Hematopoietic multipotent progenitor cell treated with erythropoietin and hydrocortisone succinate and interleukin-3 and kit ligand, for 4 days (in vitro differentiated cells): ENCODE results near the gene HMBS.
A peak's percentile ranks its signal among the peaks of the same experiment; 100 is the strongest.

Experiments
- DNase-seq: peaks from one replicate; pipeline ENCODE4 v3.0.0-alpha.2; 2015

HMBS gene

DNA sequence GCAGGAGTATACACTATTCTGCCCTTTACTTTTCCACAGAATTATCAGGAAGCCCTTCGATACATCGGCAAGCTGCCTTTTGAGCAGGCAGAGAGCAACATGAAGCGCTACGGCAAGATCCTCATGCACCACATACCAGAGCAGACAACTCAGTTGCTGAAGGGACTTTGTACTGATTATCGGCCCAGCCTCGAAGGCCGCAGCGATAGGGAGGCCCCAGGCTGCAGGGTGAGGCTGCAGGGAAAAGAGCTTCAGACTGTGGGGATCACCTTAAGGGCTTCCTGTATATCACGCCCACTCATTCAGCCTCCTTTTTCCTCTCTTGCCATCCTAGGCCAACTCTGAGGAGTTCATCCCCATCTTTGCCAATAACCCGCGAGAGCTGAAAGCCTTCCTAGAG, 6.8 kb upstream of the HMBS start:
- DNase-seq: no peak

DNA sequence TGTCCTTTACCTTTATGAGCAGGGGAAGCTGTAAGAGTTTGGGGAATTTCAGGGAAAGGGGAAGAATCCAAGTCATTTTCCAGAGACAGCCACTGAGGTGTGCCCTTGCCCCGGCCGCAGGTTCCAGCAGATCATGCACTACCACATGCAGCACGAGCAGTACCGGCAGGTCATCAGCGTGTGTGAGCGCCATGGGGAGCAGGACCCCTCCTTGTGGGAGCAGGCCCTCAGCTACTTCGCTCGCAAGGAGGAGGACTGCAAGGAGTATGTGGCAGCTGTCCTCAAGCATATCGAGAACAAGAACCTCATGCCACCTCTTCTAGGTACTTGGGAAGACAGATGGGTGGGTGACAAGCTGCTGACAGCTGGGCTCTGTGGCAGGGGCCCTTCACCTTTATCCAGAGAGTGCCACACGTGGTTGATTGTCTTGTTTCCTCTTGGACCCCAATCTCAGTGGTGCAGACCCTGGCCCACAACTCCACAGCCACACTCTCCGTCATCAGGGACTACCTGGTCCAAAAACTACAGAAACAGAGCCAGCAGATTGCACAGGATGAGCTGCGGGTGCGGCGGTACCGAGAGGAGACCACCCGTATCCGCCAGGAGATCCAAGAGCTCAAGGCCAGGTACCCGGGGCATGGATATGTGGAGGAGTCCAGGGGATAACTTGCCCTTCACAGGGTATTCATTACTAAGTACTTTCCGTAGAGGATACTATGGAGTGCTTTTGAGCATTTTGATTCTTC, 5.8 kb upstream of the HMBS start:
- DNase-seq: no peak

DNA sequence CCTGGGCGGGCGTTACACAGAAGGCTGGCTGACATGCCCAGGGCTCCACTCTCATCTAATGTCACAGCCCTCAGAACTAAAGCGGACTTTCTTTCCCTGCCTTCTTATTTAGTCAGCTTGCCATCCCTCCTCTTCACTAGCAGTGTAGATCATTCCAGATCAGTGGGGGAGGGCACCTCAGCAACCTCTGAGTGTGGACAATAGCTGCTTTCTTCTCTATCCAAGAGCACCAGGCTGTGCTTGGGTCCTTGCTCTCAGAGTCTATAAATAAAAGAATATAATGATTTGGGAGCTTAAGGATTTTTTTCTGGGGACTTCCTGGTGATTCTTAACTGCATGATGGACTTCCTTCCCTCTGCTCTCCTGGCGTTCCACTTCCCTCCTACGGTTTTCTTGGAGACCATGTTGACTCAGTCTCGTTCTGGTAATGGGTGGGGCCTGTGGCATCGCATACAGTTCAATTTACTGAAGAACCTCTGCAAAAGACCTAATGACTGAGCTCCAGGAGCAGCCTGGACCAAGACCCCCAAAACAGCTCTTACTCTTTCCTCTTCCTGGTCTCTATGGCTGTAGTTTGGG, 2.9 kb upstream of the HMBS start:
- no peak for DNase-seq

DNA sequence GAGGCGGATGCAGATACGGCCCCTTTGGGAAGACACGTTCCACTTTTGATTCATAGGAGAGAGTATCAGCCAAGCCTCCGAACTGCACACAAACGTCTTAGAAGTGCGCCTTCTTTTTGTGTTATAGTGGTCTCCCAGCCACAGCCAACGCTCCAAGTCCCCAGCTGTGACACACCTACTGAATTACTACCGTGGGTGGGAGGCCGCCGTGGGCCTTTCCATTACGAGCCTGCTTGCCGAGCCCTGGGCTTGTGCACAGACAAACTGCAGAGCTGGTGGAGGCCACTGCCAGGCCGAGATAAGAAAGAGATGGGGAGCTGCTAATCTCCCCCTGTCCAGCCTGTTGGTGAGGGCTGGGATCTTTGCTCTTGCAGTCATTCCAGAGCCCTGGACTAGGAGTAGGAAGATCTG, 761 bp downstream of the HMBS start:
- DNase-seq: peak; percentile 90

DNA sequence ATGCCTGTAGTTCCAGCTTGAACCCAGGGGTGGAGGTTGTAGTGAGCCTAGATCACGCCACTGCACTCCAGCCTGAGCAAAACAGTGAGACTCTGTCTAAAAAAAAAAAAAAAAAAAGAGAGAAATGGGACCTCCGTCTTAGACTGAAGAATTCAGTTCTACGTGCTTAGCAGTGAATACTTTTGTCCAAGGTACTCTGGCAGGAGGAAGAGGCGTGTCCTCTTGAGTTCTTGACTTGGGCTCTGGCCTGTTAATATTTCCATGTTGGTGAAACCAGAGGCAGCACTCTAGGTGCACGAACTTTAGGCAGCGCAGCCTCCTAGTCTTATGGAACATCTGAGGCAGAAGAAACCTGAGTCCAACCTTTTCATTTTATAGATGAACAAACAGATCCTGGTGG, 2.4 kb downstream of the HMBS start:
- peak; percentile 66 for DNase-seq

DNA sequence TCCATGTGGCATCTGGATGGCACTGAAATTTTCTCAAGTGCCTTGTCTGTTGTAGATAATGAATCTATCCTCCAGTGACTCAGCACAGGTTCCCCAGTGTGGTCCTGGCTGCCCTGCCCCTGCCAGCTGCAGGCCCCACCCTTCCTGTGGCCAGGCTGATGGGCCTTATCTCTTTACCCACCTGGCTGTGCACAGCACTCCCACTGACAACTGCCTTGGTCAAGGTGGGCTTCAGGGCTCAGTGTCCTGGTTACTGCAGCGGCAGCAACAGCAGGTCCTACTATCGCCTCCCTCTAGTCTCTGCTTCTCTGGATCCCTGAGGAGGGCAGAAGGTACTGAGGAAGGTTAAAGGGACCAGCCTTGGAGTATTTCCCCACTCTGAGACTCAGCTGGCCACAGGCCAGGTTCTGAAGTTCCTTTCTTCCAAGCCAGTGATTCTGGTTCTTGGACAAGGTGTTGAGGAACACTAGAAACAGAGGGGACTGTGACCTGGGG, 3.1 kb downstream of the HMBS start:
- DNase-seq: peak; percentile 98

DNA sequence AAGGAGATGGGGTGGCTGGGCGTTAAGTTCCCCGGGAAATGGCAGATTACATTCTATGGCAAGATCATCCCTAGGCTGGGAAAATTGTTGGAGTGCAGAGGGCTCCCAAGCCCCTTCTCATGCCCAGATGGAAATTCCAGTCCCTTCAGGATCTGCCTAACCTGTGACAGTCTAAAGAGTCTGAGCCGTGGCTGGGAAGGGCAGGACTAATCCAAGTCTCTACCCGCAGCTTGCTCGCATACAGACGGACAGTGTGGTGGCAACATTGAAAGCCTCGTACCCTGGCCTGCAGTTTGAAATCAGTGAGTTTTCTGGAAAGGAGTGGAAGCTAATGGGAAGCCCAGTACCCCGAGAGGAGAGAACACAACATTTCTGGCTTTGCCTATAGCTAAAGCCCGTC, 3.7 kb downstream of the HMBS start:
- DNase-seq: no peak

DNA sequence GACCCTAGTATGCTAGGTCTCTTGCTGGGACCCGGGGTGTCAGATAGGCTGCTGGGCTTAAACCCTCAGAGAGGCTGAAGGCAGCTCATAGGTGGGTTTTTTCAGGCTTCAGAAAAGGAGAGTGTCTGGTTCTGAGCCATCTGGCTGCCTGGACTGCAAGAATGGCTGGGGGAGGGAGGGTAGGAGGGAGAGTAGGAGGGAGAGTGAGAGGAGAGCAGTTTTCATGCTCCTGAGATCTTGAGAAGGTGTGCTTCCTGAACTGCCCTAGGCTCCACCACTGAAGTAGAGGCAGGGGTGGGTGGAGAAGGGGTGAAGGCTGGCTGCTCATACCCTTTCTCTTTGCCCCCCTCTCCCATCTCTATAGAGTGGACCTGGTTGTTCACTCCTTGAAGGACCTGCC, 4.6 kb downstream of the HMBS start:
- peak; percentile 29 for DNase-seq

DNA sequence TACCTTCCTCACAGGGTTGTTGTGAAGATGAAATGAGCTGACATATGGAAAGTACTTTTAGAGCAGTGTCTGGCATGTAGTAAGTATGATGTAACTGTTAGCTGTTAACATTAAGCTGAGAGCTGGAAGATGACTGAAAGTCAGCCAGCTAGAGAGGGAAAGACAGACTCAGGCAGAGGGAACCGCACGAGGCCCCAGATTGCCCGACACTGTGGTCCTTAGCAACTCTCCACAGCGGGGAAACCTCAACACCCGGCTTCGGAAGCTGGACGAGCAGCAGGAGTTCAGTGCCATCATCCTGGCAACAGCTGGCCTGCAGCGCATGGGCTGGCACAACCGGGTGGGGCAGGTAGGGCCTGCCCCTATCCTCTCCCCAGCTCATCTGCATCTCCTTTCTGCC, 6.5 kb downstream of the HMBS start:
- DNase-seq: peak; percentile 27

DNA sequence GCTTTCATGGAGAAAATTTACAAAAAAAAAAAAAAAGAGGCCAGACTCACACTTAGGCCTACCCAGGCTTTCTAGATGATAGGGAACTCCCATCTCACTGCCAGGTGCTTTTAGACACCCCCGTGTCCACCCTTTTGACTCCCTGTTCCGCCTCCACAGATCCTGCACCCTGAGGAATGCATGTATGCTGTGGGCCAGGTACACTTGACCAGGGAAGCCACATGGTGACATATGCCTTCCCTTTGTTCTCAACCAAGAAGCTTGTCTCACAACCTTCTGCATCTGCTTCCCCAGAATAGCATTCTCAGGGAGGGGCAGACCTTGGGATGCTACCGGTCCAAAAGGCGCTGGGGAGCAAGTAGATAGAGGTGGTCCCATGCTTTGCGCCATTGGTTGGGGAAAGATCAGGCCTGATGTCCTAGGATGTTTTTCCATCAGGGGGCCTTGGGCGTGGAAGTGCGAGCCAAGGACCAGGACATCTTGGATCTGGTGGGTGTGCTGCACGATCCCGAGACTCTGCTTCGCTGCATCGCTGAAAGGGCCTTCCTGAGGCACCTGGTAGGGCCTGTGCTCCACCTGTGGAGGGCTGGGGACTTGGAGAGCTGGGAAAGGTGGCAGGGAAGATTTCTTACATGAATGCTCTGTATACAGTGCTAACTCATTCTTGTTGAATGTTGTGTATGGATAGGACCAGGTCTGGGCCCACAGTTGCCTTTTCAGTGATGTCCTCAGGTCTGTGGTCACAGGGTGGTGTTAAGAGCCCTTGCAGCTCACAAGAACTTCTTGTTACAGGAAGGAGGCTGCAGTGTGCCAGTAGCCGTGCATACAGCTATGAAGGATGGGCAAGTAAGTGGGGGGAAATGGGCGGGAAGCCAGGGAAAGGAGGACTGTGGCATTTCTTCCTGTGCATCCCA, 7.5 kb downstream of the HMBS start:
- DNase-seq: peak; percentile 70

DNA sequence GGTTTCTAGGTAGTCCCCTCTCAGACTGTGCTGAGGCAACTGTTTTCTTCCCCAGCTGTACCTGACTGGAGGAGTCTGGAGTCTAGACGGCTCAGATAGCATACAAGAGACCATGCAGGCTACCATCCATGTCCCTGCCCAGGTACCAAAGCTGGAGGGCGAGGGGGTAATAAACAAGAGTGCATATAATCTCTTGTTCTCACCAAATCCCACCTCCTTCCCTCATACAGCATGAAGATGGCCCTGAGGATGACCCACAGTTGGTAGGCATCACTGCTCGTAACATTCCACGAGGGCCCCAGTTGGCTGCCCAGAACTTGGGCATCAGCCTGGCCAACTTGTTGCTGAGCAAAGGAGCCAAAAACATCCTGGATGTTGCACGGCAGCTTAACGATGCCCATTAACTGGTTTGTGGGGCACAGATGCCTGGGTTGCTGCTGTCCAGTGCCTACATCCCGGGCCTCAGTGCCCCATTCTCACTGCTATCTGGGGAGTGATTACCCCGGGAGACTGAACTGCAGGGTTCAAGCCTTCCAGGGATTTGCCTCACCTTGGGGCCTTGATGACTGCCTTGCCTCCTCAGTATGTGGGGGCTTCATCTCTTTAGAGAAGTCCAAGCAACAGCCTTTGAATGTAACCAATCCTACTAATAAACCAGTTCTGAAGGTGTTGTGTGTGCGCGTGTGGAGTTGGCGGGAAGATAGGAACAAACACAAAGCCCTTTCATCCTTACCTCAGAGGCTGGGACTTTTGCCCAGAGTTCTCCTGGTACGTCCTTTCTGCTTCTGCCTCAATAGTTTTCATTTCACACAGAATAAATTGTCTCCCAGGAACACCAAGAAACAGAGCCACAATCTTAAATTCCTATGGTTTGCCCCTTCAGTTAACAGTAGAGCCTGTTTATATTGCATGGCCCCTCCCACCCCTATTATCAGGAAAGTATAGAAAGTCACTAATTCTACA, 8.5 kb downstream of the HMBS start:
- DNase-seq: peak; percentile 50

DNA sequence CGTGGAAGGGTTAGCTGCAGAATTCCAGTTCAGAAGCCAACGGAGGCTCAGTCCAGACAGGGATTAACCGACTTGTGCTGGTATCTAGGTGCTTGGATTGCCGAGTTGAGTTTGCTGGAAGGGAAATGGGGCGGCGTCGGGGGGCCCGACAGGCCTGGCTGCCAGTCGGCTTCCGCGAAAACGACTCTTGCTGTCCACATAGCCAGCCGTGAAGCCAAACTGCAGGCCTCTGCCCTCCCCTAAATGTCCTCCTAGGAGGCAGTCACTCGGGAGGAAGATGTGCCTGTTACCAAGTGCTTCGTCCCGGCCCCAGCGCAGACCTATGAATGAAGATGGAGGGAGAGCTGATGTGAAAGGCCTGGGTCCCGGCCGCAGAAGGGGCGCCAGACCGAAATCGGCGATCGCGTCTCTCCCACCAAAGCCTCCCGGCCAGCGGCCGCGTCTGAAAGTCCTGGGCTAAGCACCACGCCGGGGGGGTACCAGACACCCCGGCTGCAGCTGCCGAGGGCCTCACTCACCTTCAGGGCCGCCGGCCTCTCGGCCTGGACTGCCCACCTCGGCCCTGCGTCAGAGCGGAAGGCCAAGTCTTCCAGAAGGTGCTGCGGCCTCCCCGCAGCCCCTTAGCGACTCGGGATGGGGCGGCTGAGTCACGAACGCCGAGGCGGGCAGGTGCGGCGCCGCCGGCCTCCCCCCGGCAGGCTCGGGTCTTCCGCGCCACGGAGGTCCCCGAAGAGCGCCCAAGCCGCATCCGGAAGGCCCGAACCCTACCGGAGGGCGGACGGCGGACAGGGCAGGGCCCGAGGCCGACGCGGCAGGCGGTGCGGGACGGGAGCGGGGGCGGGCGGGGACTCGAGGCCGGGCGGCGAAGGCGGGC, 9.5 kb downstream of the HMBS start:
- peak; percentile 60 for DNase-seq

DNA sequence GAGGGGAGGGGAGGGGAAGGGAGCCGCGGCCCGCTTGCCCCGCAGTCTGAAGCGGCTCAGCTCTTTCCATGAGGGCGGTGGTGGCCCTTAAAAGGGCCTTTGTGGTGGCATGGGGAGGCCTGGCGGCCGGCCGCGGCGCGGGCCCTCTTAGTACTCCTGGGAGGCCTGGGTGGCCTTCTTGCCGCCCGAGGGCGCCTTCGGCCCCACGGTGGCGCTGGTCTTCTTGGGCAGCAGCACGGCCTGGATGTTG, 10.1 kb downstream of the HMBS start:
- peak; percentile 87 for DNase-seq

DNA sequence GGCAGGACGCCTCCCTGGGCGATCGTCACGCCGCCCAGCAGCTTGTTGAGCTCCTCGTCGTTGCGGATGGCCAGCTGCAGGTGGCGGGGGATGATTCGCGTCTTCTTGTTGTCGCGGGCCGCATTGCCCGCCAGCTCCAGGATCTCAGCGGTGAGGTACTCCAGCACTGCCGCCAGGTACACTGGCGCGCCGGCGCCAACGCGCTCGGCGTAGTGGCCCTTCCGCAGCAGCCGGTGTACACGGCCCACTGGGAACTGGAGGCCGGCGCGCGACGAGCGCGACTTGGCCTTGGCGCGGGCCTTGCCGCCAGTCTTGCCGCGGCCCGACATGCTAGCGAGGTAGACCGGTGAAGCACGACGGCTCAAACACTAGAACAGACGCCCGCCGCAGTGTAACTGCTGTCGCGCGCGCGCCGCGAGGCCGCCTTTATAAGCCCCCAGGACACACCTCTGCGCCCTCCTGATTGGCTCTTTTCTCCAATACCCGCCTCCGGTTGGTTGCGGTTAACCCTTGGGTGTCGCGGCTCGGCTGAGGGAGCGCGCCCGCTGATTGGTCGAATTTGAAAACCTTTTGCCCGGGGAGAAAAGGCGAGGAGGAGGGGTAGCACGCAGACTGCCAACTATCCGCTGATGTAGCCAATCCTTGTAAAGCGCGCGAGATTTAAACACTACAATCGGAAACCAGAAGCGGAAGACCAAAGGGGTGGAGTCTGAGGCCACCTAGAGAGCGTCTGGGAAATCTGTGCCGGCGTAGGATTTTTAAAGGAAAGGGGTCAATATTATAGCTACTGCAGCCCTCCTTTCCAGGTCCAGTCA, 10.6 kb downstream of the HMBS start:
- peak; percentile 100 for DNase-seq

DNA sequence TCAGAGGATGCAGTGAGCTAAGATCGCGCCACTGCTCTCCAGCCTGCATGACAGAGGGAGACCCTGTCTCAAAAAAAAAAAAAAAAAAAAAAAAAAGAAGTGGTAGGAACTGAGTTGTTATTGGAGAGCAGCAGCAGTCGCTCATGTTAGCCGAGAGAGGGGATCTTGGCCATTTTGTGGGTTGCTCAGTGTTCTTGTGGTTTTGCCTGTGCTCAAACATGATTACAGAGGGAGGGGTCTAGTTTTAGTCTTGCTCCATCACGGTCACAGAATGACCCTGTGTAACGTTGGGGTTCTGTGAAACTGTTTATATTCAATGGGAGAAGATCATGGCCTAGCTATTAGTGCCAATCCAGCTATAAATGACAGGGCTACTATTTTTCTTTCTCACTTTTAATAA, 15.0 kb downstream of the HMBS start:
- DNase-seq: peak; percentile 91

DNA sequence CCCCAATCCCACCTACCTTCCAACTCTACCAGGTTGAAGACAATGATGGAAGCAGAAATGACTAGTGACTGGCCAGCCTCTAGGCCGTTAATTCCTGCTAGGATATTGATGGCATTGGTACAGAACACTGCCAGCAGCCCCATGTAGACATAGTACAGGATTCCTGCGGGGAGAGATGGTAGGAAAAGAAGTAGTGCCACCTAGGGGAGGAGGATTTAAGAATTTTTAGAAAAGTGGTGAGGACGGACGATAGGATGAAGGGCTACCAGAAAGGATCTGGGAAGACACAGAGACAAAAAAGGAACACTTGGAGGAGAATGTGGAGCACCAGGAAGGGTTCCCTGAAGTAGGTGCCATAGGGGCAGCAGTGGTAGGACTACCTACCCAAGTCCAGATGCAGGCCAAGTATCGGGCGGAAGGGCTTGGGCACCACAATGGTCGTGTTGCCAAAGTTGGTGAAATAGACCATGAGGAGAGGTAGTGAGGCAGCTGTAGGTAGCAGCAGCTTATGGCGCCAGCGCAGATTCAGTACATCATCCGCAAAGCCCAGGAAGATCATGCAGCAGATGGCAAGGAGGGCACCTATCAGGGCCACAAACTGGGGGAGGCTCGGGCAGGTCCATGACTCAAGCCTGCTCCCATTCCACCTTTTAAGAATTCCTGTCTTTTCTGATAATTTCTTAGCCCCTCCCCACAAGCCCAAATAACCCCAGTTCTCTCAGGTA, 15.7 kb downstream of the HMBS start:
- peak; percentile 76 for DNase-seq

DNA sequence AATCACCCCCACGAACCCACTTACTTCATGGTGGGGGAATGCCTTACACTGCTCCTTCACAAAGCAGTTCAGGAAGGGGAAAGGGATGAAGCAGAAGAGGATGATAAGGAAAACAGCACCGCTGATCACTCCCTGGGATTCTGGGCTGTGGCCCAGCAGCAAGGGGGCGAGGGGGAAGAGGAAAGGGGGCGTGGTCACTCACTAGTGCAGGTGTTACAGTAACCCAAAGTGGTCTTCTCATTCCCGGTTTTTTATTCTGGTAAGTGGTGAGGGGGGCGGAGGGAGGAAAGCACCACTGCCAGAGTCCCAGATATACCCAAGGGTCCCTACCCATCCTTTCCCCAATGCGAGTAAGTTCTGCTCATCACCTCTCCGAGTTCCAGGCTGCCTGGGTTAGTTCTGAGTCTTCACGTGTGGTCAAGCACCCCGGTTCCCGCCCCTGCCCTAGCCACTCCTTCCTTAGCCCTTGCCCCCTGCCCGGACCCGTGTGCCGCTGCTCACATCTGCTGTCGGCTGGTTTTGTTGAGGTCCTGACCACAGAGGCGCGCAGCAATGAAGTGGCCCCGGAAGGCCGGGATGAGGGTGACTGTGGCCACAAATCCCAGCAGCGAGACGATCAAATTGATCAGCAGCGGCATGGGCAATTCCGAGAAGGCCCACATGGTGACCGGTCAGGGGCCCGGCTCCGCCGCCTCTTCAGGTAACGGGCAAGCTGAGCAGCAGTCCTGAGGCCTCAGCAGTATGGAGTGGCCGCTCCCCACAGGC, 16.5 kb downstream of the HMBS start:
- DNase-seq: peak; percentile 66

DNA sequence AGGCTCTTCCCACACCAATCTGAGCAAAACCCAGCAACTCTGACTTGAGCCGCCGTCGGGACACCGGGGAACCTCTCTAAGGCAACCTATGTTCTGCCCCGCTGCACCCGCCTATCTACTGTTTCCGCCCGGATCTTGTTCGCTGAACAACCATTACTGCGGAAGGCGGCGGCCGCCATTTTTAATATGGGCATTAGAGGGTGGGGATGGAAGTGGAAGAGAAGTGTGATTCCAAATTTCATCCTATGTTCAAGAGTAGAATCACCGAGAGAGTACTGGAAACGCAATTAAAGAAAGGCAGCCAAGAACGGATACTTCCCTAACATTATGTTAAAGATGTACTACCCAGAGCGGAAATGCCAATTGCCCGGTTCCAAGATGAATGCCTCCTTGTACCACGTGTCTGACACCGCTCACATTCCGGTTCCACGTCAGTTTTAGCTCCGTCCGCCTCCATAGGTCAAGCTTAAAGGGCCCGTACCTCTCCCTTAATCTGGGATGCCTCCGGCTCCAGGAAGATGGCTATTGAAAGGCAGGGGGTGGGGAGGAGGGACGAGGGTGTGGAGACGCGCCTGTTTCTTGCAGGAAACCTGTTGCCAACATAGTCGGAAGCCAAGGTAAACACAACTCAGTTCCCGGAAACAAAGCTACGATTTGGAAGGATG, 17.2 kb downstream of the HMBS start, which contains the start of gene DPAGT1:
Gene DPAGT1, minus strand, starts transcription at position 95 of the 665 bp plus-strand sequence. CDS start 198 bp downstream, outside the sequence.
- peak; percentile 97 for DNase-seq
